ENCODE measurements around the gene CHD5.

DNA sequence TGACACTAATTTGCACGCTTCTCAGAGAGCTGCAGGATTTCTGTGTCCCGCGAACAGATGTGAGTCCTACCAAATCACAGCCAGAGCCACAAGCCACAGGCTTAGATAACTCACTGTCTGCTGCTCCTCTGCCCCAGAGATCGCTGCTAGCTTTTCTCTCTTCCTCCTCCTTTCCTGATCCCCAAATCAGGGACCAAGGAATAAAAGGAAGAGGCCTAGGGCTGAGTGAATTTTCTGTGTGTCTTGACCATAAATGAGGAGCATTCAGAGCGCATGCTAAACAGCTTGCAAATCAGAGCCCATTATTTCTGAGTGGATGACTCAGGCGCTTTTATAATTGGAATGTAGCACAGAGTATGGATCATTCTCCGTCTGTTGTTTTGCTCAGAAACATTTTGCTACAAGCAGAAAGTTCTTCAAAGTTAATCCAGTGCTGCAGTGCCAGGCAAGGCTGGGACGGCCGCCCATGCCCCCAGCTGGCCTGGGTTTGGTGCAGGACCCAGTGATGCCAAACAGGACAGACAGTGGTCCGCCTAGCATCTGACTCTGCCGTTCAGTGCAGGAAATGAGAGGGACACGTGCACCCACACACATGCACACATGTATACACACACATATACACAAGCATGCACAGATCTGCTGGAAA lies 96.2 kb downstream of the CHD5 start:
- no peak for TF ChIP-seq SPI1 (IDR thresholded peaks at IDR 0.05; ENCODE audit: low read depth, low read length)
- no peak for TF ChIP-seq POLR2AphosphoS5 (IDR thresholded peaks at IDR 0.05; ENCODE audit: low read depth, low read length)
- no peak for TF ChIP-seq POLR2A (IDR thresholded peaks at IDR 0.05; ENCODE audit: low read depth, low read length)
- TF ChIP-seq TAF1 (IDR thresholded peaks at IDR 0.05; ENCODE audit: low read depth, low read length), result no peak
- TF ChIP-seq POU2F2 (IDR thresholded peaks at IDR 0.05; ENCODE audit: low read depth, low read length), result no peak
- no peak for TF ChIP-seq PAX5 (IDR thresholded peaks at IDR 0.05; ENCODE audit: insufficient read depth, low read length, severe bottlenecking)

All from GM12891 (cell line).